ENCODE data around the gene RBBP4. TPM values are rescaled to one million over a fixed set of nuclear protein-coding genes. Genes with fewer than 3 reads are reported as not detected.
A peak's percentile ranks its signal among the peaks of the same experiment; 100 is the strongest.
"Not testable (repeated sequence)": the region's sequence is repeated elsewhere in the genome, so short reads cannot be mapped to it uniquely, and the experiment has no call there.

The RBBP4 gene
- total RNA-seq, 2 experiments from 2014 or later, result 271 to 277 TPM

DNA sequence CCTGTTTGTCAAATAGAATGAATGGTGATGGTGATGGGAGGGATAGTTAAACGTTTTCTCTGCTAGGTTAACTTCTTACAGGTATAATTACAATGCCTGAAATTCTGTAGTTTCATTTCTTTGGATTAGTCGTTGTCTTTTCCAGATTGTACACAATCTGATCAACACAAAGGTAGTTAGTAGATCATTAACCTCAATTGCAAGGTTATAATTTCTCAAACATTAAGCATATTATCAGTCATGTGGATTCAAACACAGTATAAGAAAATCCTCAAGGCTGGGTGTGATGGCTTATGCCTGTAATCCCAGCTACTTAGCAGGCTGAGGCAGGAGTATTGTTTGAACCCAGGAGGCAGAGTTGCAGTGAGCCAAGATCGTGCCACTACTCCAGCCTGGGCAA, 31.0 kb downstream of the RBBP4 start:
- H3K27ac Mint-ChIP-seq, result no peak overlapping the region
- no peaks in the 10 kb centered on the region for H3K9me3 Mint-ChIP-seq
- no peak overlapping the region for H3K4me3 Mint-ChIP-seq
- H3K36me3 Mint-ChIP-seq (ENCODE audit: low read depth), result peaks cover 65% of the 10 kb centered on the region
- ChIA-PET POLR2A (no interaction called here), CTCF (no interaction called here)
- H3K27me3 Mint-ChIP-seq, result no peaks in the 10 kb centered on the region
- no peak for DNase-seq
- peaks cover 1% of the 10 kb centered on the region for H3K4me1 Mint-ChIP-seq

DNA sequence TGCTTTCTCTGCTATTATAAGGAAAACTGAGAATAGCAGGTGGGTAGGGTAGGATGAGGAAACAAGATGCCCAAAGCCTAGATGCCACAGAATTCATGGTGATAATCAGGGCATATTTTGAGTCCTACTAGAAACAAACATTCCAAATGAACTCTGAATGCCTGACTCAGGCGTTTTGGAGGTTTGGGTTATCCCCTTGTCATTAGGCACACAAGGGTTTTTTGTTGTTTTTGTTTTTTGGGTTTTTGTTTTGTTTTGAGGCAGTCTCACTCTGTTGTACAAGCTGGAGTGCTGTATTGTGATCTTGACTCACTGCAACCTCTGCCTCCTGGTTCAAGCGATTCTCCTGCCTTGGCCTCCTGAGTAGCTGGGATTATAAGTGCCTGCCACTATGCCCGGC, 32.4 kb downstream of the RBBP4 start:
- Mint-ChIP-seq H3K36me3 (ENCODE audit: low read depth) (peaks cover 57% of the 10 kb centered on the region), H3K4me3 (no peak overlapping the region), H3K27ac (no peak overlapping the region), H3K4me1 (peaks cover 1% of the 10 kb centered on the region), H3K9me3 (no peaks in the 10 kb centered on the region), H3K27me3 (no peaks in the 10 kb centered on the region)
- CTCF ChIA-PET, result no interaction called here
- no peak for DNase-seq
- POLR2A ChIA-PET, result no interaction called here

DNA sequence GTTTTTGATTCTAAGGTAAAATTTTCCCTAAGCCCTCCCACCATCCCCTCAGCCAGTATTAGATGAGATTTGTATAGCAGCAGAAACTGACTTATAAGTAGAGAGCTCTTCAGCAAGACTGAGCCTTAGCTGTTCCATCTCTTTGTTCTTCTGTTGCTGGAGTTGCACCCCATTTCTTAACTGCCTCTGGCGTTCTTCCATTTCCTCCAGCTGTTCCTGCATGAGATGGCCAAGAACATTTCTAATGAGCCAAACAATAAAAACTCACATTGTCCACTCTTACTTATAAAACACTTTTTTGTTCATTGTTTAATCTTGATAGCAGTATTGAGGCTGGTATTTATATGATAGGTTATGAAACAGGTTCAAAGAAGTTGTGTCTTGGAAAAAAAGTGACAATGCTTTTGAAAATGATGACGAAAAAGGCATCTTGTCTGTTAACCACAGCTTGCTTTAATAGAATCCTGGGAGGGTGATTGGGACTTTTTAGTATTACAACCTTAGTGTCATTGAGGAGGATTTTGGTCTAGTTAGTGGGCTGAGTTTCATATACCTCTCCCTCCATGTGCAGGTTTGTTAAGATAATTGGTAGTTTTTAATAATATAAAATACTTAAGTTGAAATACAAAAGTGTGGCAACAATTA, 33.3 kb downstream of the RBBP4 start:
- H3K4me1 Mint-ChIP-seq, result peaks cover 1% of the 10 kb centered on the region
- no peak for DNase-seq
- no peaks in the 10 kb centered on the region for H3K9me3 Mint-ChIP-seq
- ChIA-PET CTCF (interaction anchor here (0.9 kb wide), 1 partner anchor 283 kb away, joined by 3 read pairs; no protein-coding TSS in a partner anchor), POLR2A (no interaction called here)
- H3K4me3 Mint-ChIP-seq, result no peak overlapping the region
- H3K27ac Mint-ChIP-seq, result peak overlapping the region; percentile 23
- H3K36me3 Mint-ChIP-seq (ENCODE audit: low read depth), result peaks cover 55% of the 10 kb centered on the region
- H3K27me3 Mint-ChIP-seq, result no peaks in the 10 kb centered on the region

DNA sequence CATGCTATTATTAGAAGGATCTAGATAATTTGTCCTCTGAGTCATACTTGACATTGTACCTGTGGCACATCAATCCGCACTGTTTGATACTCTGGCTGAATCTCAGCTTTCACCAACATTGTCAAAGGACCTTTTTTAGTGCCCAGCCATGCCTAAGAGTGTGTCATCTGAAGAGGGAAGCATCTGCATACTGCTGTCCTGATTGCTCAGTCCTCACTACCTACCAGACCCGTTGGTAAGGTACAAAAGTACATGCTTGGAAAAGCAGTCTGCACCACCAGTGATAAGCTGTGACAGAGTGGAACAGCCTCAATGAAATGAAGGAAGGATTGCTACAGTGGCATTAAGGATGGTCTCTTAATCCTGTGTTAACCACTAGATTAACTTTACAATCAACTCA, 34.5 kb downstream of the RBBP4 start:
- Mint-ChIP-seq H3K4me3 (no peak overlapping the region), H3K36me3 (ENCODE audit: low read depth) (peaks cover 44% of the 10 kb centered on the region), H3K9me3 (no peaks in the 10 kb centered on the region), H3K27me3 (no peaks in the 10 kb centered on the region), H3K4me1 (peaks cover 1% of the 10 kb centered on the region), H3K27ac (no peak overlapping the region)
- ChIA-PET CTCF (interaction anchor here (0.5 kb wide), 1 partner anchor 158 kb away, joined by 4 read pairs; no protein-coding TSS in a partner anchor), POLR2A (no interaction called here)
- DNase-seq, result no peak

DNA sequence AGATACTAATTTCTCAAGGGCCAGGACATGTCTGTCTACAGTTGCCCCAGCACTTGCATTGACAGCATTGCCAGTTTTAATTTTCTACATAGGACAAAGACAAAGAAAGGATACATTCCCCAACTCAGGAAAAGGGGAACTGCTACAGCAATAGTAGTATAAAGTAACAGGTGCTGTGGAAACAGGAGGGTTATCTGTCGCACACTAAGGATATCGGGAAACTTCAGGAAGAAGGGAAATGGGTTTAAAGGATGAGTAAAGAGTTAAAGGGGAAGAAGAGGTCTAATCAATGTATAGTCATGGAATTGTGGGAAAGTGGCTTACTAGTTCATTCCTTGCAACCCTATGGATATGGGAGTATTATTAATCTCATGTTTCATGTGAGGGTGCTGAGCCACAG, 35.4 kb downstream of the RBBP4 start:
- Mint-ChIP-seq H3K36me3 (ENCODE audit: low read depth) (peaks cover 35% of the 10 kb centered on the region), H3K4me3 (no peak overlapping the region), H3K9me3 (no peaks in the 10 kb centered on the region), H3K27me3 (no peaks in the 10 kb centered on the region), H3K4me1 (peaks cover 1% of the 10 kb centered on the region), H3K27ac (no peak overlapping the region)
- DNase-seq, result no peak
- ChIA-PET POLR2A (no interaction called here), CTCF (no interaction called here)

DNA sequence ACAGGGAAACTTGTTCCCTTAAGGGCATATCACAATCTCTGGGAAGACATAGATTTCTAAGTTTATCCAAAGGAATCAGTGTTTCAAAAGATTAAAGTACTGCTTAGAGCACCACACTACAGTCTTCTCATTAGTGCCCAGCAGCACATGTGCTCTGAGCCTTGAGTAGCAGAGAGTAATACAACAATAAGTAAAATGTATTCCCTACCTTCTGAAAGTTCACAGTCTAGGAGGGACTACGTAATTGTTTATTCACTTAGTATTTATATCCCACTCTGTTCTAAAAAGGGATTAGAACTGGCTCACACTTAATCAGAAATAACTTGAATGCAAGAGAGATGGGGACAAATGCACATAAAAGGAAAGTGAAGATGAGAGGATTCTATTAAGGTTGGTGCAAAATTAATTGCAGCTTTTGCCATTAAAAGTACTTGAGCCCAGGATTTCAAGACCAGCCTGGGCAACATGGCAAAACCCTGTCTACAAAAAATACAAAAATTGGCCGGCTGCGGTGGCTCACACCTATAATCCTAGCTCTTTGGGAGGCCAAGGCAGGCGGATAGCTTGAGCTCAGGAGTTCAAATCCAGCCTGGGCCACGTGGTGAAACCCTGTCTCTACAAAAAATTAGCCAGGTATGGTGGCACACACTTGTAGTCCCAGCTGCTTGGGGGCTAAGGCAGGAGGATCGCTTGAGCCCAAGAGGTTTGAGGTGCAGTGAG, 42.6 kb downstream of the RBBP4 start:
- Mint-ChIP-seq H3K9me3 (no peaks in the 10 kb centered on the region), H3K4me1 (peaks cover 10% of the 10 kb centered on the region), H3K36me3 (ENCODE audit: low read depth) (no peaks in the 10 kb centered on the region), H3K27ac (no peak overlapping the region), H3K27me3 (no peaks in the 10 kb centered on the region), H3K4me3 (no peak overlapping the region)
- DNase-seq, result no peak
- ChIA-PET POLR2A (no interaction called here), CTCF (interaction anchor here (1.0 to 2.4 kb wide), 2 partner anchors 19 kb away, joined by 3 to 13 read pairs; no protein-coding TSS in a partner anchor)

DNA sequence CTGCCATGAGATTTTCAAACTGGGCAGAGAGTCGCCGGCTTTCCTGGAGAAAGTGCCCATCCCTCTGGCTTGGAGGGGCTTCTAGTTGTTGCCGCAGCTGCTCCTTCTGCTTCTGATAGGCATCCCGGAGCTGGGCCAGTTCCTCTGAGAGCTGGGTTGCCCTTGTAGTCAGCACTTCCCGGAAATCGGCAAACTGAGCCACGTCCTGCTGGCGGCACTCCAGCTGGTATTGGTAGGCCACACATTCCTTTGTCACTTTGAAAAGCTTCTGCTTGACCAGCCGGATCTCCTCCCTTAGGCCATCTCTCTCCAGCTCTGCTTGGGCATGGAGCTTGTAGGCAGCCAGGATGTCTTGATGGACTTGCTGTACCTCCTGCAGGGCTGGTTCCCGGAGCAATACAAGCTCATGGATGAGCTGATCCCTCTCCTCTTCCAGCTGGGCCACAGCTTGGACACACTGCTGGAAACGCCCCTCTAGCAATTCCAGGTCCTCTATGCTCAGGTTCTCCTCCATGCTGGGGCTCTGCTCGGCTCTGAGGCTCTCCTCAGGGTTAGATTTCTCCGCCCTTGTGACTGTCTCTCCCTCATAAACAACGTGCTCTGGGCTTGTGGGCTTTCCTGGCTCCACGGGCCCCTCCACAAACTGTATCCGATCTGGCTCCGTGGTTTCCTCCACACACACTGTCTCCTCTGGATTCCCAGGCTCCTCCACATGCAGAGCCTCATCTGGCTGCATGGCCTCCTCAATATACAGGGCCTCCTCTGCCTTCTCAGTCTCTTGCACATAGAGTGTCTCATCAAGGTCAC, 44.3 kb downstream of the RBBP4 start:
- no peaks in the 10 kb centered on the region for H3K36me3 Mint-ChIP-seq (ENCODE audit: low read depth)
- H3K4me3 Mint-ChIP-seq, result no peak overlapping the region
- no peak overlapping the region for H3K27ac Mint-ChIP-seq
- peaks cover 10% of the 10 kb centered on the region for H3K4me1 Mint-ChIP-seq
- ChIA-PET POLR2A (interaction anchor here (0.6 to 0.7 kb wide), 2 partner anchors 11 to 123 kb away, joined by 3 read pairs; no protein-coding TSS in a partner anchor), CTCF (interaction anchor here (2.4 kb wide), 1 partner anchor 17 kb away, joined by 13 read pairs; no protein-coding TSS in a partner anchor)
- H3K9me3 Mint-ChIP-seq, result no peaks in the 10 kb centered on the region
- no peak for DNase-seq
- H3K27me3 Mint-ChIP-seq, result peaks cover 3% of the 10 kb centered on the region

DNA sequence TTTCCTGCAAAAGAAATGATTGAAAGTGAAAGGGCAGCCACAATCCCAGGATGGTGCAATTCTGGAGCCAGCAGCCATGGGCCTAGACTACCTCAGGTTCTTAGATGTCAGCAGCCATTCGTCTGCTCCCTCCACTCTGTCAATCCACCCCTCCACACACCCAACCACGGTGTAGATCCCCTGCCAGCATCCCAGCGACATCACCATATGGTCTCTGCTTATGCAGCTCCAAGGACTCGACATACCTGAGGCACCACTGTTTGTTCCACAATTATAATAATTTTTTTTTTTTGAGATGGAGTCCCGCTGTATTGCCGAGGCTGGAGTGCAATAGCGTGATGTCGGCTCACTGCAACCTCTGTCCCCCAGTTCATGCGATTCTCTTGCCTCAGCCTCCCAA, 45.0 kb downstream of the RBBP4 start:
- CTCF ChIA-PET, result interaction anchor here (2.4 kb wide), 1 partner anchor 17 kb away, joined by 13 read pairs; no protein-coding TSS in a partner anchor
- POLR2A ChIA-PET, result interaction anchor here (0.6 to 0.7 kb wide), 2 partner anchors 10 to 122 kb away, joined by 3 read pairs; no protein-coding TSS in a partner anchor

DNA sequence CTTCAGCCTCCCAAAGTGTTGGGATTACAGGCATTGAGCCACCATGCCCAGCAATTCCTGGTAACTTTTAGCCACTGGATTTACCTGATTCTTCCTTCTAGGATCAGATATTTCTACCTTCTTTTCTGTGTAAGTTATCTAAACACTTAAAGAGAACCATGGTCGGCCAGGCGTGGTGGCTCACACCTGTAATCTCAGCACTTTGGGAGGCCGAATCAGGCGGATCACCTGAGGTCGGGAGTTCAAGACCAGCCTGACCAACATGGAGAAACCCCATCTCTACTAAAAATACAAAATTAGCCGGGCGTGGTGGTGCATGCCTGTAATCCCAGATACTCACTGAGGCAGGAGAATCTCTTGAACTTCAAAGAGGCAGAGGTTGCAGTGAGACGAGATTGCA, 46.0 kb downstream of the RBBP4 start:
- H3K9me3 Mint-ChIP-seq; H3K27ac Mint-ChIP-seq; H3K4me3 Mint-ChIP-seq; H3K36me3 Mint-ChIP-seq (ENCODE audit: low read depth); DNase-seq; POLR2A ChIA-PET: not testable (repeated sequence)
- H3K27me3 Mint-ChIP-seq, result peaks cover 13% of the 10 kb centered on the region
- H3K4me1 Mint-ChIP-seq, result peaks cover 13% of the 10 kb centered on the region
- CTCF ChIA-PET, result interaction anchor here (2.6 kb wide), 1 partner anchor 15 kb away, joined by 8 read pairs; no protein-coding TSS in a partner anchor

More for the DNA sequence above, 45.0 kb downstream of the RBBP4 start:
- Mint-ChIP-seq H3K27me3 (peaks cover 4% of the 10 kb centered on the region), H3K27ac (no peak overlapping the region), H3K9me3 (no peaks in the 10 kb centered on the region), H3K4me3 (no peak overlapping the region), H3K36me3 (ENCODE audit: low read depth) (no peaks in the 10 kb centered on the region), H3K4me1 (peaks cover 10% of the 10 kb centered on the region)
- no peak for DNase-seq

DNA sequence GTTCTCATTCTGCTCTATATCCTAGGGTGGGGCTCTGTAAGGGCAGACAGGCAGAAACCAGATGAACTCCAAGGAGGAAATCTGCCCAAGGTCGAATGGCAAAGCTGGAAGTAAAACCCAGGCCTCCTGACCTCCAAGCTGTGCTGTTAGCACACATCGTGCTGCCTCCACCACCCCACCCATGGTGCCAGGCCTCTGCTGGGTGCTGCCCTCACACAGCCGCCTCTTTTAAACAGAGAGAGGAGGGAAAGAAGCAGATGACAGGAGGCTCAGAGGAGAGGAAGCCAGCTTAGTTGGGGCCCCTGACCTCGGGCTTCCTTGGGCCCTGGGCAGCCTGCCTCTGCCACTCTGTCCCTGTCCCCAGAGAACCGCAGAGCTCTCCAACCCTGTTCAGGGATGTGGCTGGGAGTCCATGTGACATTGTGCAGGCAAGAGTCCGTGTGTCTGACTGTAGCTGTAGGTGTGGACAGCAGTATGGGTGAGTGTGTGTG, 50.5 kb downstream of the RBBP4 start:
- Mint-ChIP-seq H3K9me3 (no peaks in the 10 kb centered on the region), H3K4me1 (peaks cover 11% of the 10 kb centered on the region), H3K27me3 (peaks cover 33% of the 10 kb centered on the region), H3K36me3 (ENCODE audit: low read depth) (no peaks in the 10 kb centered on the region), H3K4me3 (no peak overlapping the region), H3K27ac (no peak overlapping the region)
- no peak for DNase-seq
- ChIA-PET CTCF (interaction anchor here (0.6 to 2.0 kb wide), 3 partner anchors 11 to 91 kb away, joined by 3 to 6 read pairs (median 3); no protein-coding TSS in a partner anchor), POLR2A (no interaction called here)

DNA sequence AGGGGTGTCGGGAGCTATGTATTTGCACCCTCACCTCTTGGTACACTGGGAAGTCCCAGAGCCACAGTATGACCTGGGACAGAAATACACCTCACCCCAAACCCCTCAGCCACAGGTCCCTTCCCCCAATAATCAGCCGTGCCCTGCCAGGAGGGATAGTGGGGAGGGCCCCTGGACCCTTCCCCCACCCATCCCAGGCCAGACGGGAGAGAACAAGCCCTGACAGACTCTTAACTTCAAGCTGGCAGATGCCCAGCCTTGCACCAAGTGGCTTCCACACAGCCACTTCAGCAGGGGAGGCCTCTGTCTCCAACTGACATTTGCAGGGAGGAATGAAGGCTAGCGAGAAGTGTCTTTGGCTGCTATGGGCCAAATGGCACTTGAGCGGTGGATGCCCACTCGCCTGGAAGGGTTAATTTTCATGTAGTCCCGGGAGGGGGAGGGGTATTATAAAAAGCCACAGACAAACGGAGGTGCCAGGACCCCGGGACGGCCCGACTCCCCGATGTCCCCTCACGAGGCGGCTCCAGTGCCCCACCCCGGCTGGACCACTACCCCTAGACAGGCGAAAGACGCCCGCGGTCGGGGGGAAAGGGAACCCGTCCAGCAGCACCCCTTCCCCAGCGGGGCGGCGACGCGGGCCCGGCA, 51.1 kb downstream of the RBBP4 start:
- ChIA-PET CTCF (interaction anchor here (1.2 to 2.0 kb wide), 2 partner anchors 10 to 71 kb away, joined by 3 to 6 read pairs; no protein-coding TSS in a partner anchor), POLR2A (no interaction called here)
- H3K9me3 Mint-ChIP-seq, result no peaks in the 10 kb centered on the region
- H3K4me1 Mint-ChIP-seq, result peaks cover 11% of the 10 kb centered on the region
- H3K36me3 Mint-ChIP-seq (ENCODE audit: low read depth), result no peaks in the 10 kb centered on the region
- H3K27ac Mint-ChIP-seq, result no peak overlapping the region
- no peak for DNase-seq
- peaks cover 33% of the 10 kb centered on the region for H3K27me3 Mint-ChIP-seq
- no peak overlapping the region for H3K4me3 Mint-ChIP-seq

DNA sequence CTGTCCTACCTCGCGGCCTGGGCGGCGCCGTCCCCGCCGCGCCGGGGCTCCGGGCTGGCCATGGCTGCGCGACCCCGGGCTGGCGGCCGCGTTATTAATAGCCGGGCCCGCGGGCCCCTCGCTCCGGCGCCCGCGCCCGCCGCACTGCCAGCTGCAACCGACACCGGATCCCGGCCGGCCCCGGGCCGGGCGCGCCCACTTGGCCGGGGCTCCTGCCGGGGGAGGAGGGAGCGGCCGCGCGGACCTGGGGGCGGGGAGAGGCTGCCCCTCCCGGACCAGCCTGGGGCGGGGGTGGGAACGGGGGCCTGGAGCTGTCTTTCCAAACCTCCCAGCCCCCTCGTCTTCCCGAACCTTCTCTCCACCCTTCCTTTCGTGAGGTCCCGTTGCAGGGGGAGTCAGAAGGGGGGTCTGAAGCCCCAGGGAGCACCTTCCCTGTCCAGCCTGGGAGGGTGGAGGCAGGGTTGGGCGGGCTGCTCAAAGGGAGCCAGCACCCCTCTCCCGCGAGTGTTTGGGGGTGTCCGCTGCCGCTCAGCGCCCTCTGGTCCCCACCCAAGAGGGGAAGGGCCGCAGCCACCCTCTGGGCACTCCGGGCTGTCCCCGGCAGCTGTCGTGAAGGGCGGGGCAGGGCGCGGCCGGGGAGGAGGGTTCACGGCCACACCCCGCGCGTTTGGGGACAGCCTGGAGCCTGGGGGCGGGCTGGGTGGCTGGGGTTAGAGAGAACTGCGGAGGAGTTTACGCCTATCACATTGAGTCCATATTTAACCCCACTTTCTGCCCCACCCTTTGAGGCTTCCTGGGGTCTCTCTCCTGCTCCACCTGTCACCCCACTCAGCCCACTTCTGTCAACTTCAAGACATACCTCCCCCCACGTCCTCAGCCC, 51.8 kb downstream of the RBBP4 start, which contains the start of gene SYNC:
Gene SYNC, minus strand, starts transcription at position 172 of the 880 bp plus-strand sequence. Its CDS starts 110 bp downstream, at position 62.
- ChIA-PET CTCF (interaction anchor here (2.0 kb wide), 1 partner anchor 9 kb away, joined by 6 read pairs; no protein-coding TSS in a partner anchor), POLR2A (no interaction called here)
- peaks cover 33% of the 10 kb centered on the region for H3K27me3 Mint-ChIP-seq
- H3K4me1 Mint-ChIP-seq, result peaks cover 11% of the 10 kb centered on the region
- H3K9me3 Mint-ChIP-seq, result no peaks in the 10 kb centered on the region
- DNase-seq, result peak; percentile 37
- no peak within 1 kb of the TSS for H3K27ac Mint-ChIP-seq
- no peaks in the 10 kb centered on the region for H3K36me3 Mint-ChIP-seq (ENCODE audit: low read depth)
- H3K4me3 Mint-ChIP-seq, result peak within 1 kb of the TSS; percentile 19
